Activated effector memory CD4-positive, alpha-beta T cell treated with anti-CD3 and anti-CD28 coated beads, Interleukin-2, amount 50 U/mL, for 16 hours (primary cell): ENCODE results near the gene NT5C3A.
A peak's percentile ranks its signal among the peaks of the same experiment; 100 is the strongest.

Source experiments
- DNase-seq: peaks from one replicate; pipeline ENCODE4 v3.0.0-alpha.2; 2020

The NT5C3A gene

GRCh38 chr7:33073243-33073642, 10.7 kb upstream of the NT5C3A start:
- no peak for DNase-seq

- no peak for DNase-seq
Measured at GRCh38 chr7:33072471-33072870, 9.9 kb upstream of the NT5C3A start.

DNA sequence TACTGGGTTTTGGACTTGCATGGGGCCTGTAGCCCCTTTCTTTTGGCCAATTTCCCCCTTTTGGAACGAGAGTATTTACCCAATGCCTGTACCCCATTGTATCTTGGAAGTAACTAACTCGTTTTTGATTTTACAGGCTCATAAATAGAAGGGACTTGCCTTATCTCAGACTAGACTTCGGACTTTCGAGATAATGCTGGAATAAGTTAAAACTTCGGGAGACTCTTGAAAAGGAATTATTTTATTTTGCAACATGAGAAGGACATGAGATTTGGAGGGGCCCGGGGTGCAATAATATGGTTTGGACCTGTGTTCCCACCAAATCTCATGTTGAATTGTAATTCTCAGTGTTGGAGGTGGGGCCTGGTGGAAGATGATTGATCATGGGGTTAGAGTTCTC, 8.3 kb upstream of the NT5C3A start:
- no peak for DNase-seq

GRCh38 chr7:33070277-33070676, 7.7 kb upstream of the NT5C3A start:
- no peak for DNase-seq

DNA sequence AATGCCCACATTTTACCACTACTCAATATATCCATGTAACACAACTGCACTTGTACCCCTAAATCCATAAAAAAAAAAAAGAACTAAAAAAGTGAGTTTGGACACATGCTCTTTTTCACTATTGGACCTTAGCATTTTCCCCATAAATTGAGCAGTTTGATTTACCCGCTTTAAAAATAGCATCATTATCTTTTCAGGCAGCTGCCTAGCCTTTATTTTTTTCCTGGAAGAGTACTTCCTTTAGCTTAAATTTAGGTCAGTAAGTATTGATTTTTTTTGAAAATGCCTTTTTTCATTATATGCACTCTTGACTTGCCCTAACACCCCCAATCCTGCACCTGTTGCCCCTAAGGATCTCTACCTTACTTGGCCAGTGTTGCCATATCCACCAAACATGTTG, 5.3 kb upstream of the NT5C3A start:
- no peak for DNase-seq

GRCh38 chr7:33066771-33067170, 4.2 kb upstream of the NT5C3A start:
- no peak for DNase-seq

DNA sequence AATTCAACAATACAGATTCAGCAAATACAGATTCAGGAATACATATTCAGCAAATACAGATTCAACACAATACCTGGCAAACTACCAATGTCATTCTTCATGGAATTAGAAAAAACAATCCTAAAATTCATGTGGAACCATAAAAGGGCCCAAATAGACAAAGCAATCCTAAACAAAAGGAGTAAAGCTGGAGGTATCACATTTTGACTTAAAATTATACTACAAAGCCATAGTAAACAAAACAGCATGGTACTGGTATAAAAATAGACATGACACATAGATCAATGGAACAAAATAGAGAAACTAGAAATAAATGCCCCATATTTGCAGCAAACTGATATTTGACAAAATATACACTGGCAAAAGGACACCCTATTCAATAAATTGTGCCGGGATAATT, 3.4 kb upstream of the NT5C3A start:
- DNase-seq, result no peak

DNA sequence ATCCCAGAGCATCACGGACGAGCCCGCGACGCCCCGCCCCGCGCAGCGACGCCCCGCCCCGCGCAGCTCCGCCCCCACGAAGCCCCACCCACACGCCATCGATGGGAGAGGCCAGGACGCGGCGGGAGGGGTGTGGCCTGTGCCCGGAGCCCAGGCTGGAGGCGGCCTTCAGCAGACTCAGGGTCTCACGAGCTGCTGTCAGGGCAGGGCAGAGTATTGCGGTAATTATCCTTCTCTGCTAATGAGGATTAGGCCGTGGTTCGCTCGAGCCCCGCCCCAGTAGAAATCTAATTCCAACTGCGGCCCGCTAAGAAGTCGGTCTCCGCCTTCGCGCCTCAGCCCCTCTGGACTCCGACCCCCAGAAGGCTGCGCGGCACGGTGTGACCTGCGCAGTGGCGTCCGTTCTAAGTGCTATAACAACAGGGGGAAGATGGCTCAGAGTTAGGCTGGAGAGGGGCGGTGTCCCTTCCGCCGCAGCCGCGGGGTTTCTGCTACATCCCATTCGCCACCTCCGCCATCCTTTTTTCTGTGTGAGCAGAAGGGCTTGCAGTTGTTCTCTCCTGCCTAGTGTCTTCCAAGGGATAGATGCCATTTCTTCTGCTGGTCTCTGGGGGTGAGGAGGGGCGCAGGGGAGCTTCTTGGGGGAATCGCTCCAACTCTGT, 337 bp upstream of the NT5C3A start:
- DNase-seq, result peak; percentile 96

DNA sequence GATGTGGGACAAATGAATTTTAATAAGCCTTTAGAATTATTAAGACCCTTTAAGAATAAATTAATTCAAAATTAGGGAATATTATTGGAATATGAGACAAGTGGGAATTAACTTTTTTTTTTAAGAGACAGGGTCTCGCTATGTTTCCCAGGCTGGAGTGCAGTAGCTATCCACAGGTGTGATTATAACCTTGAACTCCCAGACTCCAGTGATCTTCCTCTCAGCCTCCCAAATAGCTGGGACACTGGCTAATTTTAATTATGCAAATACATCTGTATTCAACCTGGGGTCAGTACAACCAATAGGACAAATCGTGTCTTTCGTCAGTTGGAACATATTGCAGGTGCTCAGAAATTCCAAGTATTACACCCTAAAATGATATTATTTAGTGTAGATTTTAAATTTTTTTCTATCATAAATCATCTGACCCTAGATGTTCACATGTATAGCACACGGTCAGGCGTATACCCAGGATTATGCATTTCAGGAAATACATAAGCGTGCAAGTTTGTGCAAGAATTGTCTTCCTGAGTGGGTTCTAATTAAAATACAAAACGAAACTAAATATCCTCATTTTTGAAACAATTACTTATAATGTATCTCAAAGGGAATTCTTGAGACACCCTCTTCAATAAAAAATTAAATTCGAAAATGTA, 1.2 kb downstream of the NT5C3A start:
- DNase-seq, result no peak

- no peak for DNase-seq
Measured at GRCh38 chr7:33059635-33060034, 2.9 kb downstream of the NT5C3A start.

DNA sequence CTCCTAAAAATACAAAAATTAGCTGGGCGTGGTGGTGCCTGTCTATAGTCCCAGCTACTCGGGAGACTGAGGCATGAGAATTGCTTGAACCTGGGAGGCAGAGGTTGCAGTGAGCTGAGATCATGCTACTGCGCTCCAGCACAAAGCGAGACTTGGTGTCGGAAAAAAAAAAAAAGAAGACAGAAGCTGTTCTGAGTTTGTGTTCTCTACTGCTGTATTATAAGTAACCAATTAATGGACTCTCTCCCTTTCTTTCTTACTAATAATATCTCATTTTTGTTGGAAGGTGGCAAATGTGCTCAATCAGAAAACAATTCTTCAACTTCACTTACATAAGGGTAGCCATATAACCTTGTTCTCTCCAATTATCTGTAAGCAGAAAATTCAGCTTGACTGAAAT, 7.4 kb downstream of the NT5C3A start:
- DNase-seq, result no peak

- no peak for DNase-seq
Measured at GRCh38 chr7:33054261-33054964, 8.2 kb downstream of the NT5C3A start.

DNA sequence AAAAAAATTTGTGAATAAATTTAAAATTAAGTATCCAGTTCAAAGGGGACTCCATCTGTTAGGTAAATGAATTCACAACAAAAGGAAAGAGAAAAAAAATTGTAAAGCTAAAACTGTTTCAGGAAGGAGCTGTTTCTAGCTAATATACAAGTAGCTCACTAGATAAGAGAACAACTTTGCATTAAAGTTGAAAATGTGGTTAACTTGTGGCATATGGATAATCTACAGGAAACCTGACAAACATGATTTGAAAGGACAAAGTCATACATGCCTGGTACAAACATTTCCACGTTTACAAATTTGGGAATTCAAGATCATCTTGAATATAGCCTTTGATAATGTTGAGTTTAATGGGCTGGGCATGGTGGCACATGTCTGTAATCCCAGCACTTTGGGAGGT, 8.9 kb downstream of the NT5C3A start:
- no peak for DNase-seq

- no peak for DNase-seq
Measured at GRCh38 chr7:33050535-33051318, 11.8 kb downstream of the NT5C3A start.

DNA sequence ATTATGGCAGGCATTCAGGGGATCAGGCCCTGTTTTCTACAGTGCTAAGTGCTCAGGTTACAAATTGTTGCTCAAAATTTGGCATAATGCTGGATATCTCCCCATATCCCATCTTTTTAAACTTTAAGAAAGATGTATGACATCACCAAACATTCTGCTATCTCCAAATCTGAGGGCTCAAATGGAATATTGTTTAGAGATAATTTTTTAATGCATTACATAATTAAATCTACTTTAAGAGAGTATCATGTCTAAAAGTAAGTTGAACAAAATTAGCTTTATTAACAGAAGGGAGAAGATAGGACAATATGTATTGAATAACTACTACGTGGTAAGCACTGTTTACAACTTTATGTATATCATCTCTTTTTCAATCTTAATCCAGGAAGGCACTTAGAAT, 13.9 kb downstream of the NT5C3A start:
- no peak for DNase-seq

GRCh38 chr7:33048257-33048656, 14.3 kb downstream of the NT5C3A start:
- DNase-seq, result no peak

GRCh38 chr7:33044986-33045385, 17.6 kb downstream of the NT5C3A start:
- no peak for DNase-seq

- no peak for DNase-seq
Measured at GRCh38 chr7:33044401-33044718, 18.2 kb downstream of the NT5C3A start.

GRCh38 chr7:33043501-33044400, 18.8 kb downstream of the NT5C3A start:
- no peak for DNase-seq

- no peak for DNase-seq
Measured at GRCh38 chr7:33041631-33042428, 20.7 kb downstream of the NT5C3A start.

DNA sequence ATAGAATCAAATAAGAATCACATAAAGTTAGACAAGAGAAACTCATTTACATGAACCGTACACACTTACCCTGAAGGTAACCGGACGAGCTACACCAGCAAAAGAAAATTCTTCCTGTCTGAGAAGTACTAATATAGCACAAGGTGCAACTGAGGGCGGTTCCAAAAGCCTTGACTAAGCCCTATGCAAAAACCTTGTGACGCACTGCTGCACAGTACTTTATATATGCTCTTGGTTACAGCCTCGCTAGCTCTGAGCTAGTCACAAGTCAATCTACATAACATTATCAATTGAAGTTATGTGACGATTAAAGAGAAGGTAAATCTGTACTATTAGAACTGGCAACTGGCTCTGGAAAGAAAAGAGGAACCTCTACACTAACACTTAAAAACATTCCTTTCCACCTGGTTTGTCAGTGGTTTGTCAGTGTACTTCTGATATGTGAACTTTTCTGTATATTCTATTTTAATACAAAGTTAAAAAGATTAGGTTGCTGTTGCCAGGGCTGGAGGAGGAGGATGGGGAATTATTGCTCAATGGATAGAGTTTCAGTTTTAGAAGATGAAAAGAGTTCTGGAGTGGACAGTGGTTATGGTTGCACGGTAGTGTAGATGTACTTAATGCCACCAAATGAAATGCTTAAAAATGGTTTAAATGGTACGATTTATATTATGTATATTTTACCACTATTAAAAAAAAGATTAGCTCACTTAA, 21.6 kb downstream of the NT5C3A start:
- peak; percentile 84 for DNase-seq
